ENCODE data around the gene ILKAP.

Gene ILKAP

GRCh38 chr2:238120463-238121298 lies 82.8 kb downstream of the ILKAP start:
- no peak for DNase-seq
- peaks cover 6% of the 10 kb centered on the region for H3K27me3 ChIP-seq (replicated peaks)

More at GRCh38 chr2:238120463-238121298, 82.8 kb downstream of the ILKAP start:
- in situ Hi-C loops (cut with HindIII; ENCODE audit: low pct_ligation_motif_present, low sequenced_read_pairs): no loop called here
- H3K4me3 ChIP-seq (ENCODE audit: low read depth, low read length): no peak overlapping the region
- TF ChIP-seq, protein P1, sequence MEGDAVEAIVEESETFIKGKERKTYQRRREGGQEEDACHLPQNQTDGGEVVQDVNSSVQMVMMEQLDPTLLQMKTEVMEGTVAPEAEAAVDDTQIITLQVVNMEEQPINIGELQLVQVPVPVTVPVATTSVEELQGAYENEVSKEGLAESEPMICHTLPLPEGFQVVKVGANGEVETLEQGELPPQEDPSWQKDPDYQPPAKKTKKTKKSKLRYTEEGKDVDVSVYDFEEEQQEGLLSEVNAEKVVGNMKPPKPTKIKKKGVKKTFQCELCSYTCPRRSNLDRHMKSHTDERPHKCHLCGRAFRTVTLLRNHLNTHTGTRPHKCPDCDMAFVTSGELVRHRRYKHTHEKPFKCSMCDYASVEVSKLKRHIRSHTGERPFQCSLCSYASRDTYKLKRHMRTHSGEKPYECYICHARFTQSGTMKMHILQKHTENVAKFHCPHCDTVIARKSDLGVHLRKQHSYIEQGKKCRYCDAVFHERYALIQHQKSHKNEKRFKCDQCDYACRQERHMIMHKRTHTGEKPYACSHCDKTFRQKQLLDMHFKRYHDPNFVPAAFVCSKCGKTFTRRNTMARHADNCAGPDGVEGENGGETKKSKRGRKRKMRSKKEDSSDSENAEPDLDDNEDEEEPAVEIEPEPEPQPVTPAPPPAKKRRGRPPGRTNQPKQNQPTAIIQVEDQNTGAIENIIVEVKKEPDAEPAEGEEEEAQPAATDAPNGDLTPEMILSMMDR (IDR thresholded peaks at IDR 0.05; ENCODE audit: low read depth, low read length, missing control alignments): peak; percentile 41
- H3K36me3 ChIP-seq (replicated peaks): no peaks in the 10 kb centered on the region
- no peak overlapping the region for H3K27ac ChIP-seq

All from brain microvascular endothelial cell (primary cell).